ENCODE data around the gene PWWP2A. TPM values are rescaled to one million over a fixed set of nuclear protein-coding genes. Genes with fewer than 3 reads are reported as not detected.

PWWP2A gene
- 18.7 and 20.5 TPM in 2 replicates for total RNA-seq

GRCh38 chr5:160119142-160119904, at the start of gene PWWP2A:
Gene PWWP2A (minus strand): TSS chr5:160119450. CDS start chr5:160119388, 62 bp downstream.

Other genes with a start within 250 kb of the PWWP2A start
- 0.17 TPM in 1 of 2 replicates, not detected in the other for gene ADRA1B, start 203.0 kb downstream of the PWWP2A start, total RNA-seq
- gene TTC1, start 110.3 kb downstream of the PWWP2A start, total RNA-seq, result 41.0 and 54.1 TPM in 2 replicates
- not detected in 2 replicates for gene FABP6, start 110.1 kb upstream of the PWWP2A start, total RNA-seq
- gene CCNJL, start 193.1 kb upstream of the PWWP2A start, total RNA-seq, result 0.15 and 0.17 TPM in 2 replicates

Measured in smooth muscle cell of trachea (primary cell).